GM18505 (cell line): Measurements from ENCODE around the gene SMARCA4.
"Not testable (repeated sequence)": the region's sequence is repeated elsewhere in the genome, so short reads cannot be mapped to it uniquely, and the experiment has no call there.

Experiments
- ATAC-seq: cut with Tn5 transposase; IDR thresholded peaks from one replicate; pipeline ENCODE4 v1.9.1; 2021; ENCODE audit not compliant: unreplicated experiment
- POLR2A ChIP-seq: IDR thresholded peaks from 4 replicates; pipeline ENCODE4 v1.6.1; 2011; ENCODE audit warnings: borderline replicate concordance; ENCODE audit not compliant: insufficient read depth, insufficient read length; ENCODE audit errors: extremely low read depth

SMARCA4 gene

DNA sequence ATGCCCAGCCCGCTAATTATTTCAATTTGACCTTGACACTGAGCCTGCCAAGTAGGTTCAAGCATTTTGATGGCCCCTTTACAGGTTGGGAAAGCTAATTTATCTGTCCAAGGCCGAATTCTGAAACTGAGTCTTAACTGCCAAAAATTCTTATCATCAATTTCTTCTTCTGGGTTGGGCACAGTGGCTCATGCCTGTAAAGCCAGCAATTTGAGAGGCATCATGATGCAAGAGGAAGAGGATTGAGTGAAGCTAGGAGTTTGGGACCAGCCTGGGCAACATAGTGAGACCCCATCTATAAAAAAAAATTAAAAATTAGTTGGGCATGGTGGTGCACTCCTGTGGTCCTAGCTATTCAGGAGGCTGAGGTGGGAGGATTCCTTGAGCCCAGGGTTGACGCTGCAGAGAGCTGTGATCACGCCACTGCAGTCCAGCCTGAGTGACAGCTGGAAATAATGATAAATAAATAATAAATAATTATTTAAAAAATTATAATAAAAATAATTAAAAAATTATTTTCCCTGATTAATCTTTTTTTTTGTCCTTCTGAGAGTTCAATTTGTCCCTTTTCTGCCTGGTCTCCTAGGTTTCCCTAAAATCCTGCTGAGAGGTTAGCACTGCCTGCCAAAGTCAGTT is 127.2 kb downstream of the SMARCA4 start:
- TF ChIP-seq POLR2A: no peak
- ATAC-seq: no peak

DNA sequence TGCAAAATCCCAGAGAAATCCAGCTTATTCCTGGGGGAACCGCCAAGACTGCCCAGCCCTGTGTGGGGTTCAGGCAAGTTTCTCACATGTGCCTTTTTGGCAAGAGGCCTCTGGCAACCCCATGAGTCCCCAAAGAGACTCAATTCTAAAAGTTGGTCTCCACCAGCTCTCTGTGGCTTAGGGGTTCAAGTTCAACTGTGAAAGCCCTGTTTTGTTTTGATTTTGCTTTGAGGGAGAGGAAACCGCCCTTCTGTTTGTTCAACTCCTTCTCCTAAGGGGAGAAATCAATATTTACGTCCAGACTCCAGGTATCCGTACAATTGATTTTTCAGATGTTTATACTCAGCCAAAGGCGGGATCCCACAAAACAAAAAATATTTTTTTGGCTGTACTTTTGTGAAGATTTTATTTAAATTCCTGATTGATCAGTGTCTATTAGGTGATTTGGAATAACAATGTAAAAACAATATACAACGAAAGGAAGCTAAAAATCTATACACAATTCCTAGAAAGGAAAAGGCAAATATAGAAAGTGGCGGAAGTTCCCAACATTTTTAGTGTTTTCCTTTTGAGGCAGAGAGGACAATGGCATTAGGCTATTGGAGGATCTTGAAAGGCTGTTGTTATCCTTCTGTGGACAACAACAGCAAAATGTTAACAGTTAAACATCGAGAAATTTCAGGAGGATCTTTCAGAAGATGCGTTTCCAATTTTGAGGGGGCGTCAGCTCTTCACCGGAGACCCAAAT is 127.8 kb downstream of the SMARCA4 start:
- ATAC-seq: no peak
- no peak for TF ChIP-seq POLR2A

DNA sequence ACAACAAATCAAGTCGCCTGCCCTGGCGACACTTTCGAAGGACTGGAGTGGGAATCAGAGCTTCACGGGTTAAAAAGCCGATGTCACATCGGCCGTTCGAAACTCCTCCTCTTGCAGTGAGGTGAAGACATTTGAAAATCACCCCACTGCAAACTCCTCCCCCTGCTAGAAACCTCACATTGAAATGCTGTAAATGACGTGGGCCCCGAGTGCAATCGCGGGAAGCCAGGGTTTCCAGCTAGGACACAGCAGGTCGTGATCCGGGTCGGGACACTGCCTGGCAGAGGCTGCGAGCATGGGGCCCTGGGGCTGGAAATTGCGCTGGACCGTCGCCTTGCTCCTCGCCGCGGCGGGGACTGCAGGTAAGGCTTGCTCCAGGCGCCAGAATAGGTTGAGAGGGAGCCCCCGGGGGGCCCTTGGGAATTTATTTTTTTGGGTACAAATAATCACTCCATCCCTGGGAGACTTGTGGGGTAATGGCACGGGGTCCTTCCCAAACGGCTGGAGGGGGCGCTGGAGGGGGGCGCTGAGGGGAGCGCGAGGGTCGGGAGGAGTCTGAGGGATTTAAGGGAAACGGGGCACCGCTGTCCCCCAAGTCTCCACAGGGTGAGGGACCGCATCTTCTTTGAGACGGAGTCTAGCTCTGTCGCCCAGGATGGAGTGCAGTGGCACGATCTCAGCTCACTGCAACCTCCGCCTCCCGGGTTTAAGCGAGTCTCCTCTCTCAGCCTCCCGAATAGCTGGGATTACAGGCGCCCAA is 128.6 kb downstream of the SMARCA4 start, which contains the start of gene LDLR:
LDLR (plus strand) TSS at position 210 of the 760 bp plus-strand sequence; CDS start at position 296, 86 bp downstream.
- peak; percentile 97 for TF ChIP-seq POLR2A
- ATAC-seq: no peak

DNA sequence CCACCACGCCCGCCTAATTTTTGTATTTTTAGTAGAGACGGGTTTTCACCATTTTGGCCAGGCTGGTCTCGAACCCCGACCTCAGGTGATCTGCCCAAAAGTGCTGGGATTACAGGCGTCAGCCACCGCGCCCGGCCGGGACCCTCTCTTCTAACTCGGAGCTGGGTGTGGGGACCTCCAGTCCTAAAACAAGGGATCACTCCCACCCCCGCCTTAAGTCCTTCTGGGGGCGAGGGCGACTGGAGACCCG is 129.1 kb downstream of the SMARCA4 start:
- ATAC-seq: not testable (repeated sequence)

DNA sequence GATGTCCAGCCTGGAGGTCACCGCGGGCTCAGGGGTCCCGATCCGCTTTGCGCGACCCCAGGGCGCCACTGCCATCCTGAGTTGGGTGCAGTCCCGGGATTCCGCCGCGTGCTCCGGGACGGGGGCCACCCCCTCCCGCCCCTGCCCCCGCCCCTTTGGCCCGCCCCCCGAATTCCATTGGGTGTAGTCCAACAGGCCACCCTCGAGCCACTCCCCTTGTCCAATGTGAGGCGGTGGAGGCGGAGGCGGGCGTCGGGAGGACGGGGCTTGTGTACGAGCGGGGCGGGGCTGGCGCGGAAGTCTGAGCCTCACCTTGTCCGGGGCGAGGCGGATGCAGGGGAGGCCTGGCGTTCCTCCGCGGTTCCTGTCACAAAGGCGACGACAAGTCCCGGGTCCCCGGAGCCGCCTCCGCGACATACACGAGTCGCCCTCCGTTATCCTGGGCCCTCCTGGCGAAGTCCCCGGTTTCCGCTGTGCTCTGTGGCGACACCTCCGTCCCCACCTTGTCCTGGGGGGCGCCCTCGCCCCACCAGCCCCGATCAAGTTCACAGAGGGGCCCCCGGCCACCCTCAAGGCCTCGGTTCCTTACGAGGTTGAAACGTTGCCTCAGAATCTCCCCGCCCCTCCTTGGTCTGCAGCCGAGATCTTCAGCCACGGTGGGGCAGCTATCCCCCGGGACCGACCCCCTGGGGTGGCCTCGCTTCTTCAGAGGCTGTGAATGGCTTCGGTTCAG is 129.6 kb downstream of the SMARCA4 start:
- peak; percentile 86 for TF ChIP-seq POLR2A
- peak; percentile 69 for ATAC-seq

DNA sequence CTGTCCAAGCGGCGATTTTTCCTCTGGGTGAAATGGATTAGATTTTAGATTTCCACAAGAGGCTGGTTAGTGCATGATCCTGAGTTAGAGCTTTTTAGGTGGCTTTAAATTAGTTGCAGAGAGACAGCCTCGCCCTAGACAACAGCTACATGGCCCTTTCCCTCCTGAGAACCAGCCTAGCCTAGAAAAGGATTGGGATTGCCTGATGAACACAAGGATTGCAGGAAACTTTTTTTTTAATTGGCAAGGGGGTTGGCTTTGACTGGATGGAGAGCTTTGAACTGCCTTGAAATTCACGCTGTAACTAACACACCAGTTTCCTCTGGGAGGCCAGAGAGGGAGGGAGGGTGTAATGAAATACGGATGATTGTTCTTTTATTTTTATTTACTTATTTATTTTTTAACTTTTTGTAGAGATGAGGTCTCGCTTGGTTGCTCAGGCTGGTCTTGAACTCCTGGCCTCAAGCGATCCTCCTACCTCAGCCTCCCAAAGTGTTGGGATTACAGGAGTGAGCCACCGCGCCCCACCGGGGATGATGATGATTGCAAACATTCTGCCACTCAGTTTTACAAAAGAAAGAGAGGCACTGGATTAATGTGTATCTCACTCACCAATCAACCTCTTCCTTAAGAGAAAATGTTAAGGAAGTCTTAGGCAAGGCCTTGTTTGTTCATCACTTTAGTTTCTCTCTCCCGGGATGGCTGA is 130.3 kb downstream of the SMARCA4 start:
- TF ChIP-seq POLR2A: no peak
- ATAC-seq: no peak

DNA sequence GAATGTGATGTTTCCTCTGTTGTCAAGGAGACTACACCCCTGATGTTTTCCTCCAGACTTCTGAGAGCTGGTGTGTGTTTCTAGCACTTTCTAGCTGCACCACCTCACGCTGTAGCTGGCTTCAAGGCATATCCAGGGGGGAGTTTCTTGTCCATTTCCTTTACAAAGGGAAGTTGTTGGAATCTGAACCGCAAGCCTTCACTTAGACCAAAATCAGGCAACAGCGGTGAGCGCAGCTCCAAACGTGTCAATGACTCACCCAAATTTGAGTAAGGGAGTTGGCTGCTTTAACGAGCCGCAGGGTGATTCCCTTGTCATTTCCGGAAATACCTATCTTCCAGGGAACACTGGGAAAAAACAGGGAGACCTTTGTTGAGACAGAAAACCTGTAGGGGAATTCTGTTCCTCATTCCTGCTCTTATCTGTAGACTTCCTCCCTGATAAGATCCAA is 130.9 kb downstream of the SMARCA4 start:
- no peak for ATAC-seq
- TF ChIP-seq POLR2A: no peak

DNA sequence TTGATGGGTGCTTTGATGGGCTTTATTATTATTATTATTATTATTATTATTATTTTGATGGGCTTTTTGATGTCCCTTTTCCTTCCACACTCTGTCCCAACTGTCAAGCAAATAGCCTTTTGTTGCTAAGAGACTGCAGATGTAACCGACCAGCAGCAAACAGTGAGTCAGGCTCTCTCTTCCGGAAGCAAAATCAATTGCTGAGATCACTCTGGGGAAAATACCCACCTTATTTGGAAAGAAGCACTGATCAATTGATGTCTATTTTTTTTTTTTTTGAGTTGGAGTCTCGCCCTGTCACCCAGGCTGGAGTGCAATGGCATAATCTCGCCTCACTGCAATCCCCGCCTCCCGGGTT is 131.3 kb downstream of the SMARCA4 start:
- no peak for ATAC-seq
- TF ChIP-seq POLR2A: no peak

DNA sequence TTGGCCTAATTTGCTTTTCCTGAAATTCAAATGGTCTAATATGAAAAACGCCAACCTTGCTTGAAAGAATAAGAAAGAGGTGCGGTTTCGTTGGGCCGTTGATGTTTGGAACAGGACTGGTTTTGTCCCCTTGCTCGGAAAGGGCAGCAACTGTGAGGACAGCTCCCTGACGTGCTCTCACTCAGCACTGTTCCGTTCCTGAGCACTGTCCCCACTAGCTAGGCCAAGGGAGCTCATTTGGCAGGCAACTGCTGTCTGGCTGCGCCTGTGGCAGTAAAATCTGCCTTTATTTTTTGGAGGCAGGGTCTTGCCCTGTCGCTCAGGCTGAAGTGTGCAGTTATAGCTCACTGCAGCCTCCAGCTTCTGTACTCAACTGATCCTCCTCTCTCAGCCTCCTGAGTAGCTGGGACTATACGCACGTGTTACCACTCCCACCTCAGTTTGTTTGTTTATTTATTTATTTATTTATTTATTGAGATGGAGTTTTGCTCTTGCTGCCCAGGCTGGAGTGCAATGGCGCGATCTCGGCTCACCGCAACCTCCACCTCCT is 132.9 kb downstream of the SMARCA4 start:
- no peak for TF ChIP-seq POLR2A
- ATAC-seq: no peak

DNA sequence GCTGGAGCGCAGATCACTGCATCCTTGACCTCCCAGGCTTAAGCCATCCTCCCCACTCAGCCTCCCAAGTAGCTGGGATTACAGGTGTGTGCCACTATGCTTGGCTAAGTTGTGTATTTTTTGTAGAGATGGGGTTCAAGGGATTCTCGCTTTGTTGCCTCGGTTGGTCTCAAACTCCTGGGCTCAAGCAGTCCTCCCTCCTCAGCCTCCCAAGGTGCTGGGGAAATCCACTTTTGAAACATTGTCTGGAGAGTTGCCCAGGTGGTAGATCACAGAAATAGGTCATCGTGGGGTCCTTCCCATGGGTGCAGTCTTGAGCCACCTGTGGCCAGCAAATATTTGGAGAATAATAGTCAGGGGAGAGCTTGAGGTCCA is 133.7 kb downstream of the SMARCA4 start:
- TF ChIP-seq POLR2A: no peak
- ATAC-seq: no peak

DNA sequence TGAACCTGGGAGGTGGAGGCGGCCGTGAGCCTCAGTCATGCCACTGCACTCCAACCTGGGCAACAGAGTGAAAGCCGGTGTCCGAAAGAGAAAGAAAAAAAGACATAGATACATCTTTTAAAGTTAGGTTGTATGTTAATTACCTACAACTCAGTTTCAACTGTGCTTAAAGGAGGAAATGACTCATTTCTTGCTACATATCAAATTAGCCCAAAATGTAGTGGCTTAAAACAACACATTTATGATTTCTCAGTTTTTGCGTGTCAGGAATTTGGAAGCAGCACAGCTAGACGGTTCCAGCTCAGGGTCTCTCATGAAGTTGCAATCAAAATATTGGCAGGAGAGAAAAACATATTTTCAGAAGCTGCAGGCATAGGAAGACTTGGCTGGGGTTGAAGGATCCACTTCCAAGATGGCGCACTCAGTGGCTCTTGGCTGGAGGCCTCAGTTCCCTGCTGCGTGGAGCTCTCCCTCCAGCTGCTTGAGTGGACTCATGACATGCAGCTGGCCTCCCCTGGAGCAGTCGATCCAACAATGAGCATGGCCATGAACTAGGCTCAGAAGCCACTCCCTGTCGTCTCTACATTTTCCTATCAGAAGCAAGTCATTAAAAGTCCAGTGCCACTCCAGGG is 135.5 kb downstream of the SMARCA4 start:
- peak; percentile 46 for TF ChIP-seq POLR2A
- peak; percentile 39 for ATAC-seq

DNA sequence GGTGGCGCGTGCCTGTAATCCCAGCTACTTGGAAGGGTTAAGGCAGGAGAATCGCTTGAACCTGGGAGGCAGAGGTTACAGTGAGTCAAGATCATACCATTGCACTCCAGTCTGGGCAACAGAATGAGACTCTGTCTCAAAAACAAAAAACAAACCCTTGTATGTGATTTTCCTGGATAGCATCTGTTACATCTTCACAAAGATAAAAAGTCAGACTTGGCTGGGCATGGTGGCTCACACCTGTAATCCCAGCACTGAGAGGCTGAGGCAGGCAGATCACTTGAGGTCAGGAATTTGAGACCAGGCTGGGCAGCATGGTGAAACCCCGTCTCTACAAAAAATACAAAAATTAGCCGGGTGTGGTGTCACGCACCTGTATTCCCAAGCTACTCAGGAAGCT is 136.5 kb downstream of the SMARCA4 start:
- ATAC-seq: not testable (repeated sequence)
